Body of pancreas (tissue), 4 donors: ENCODE results near the gene CALCOCO1.

Experiments
- POLR2A ChIP-seq, 3 donors: fragments of 450-650 bp; IDR thresholded peaks; one replicate each; pipeline ENCODE4 v1.6.1; 2016; ENCODE audit warnings: antibody characterized with exemption in 3 of 3, mild to moderate bottlenecking in 2 of 3
- TF ChIP-seq, protein P1 (sequence below), 7 experiments: fragments of 450-650 bp in 4 of 7; fragments of 200-600 bp in 3 of 7; sonication (generic) in 3 of 7; IDR thresholded peaks; one replicate each; pipeline ENCODE4 v1.5.1; 2016 to 2019; ENCODE audit warnings: antibody characterized with exemption in 7 of 7

DNA sequence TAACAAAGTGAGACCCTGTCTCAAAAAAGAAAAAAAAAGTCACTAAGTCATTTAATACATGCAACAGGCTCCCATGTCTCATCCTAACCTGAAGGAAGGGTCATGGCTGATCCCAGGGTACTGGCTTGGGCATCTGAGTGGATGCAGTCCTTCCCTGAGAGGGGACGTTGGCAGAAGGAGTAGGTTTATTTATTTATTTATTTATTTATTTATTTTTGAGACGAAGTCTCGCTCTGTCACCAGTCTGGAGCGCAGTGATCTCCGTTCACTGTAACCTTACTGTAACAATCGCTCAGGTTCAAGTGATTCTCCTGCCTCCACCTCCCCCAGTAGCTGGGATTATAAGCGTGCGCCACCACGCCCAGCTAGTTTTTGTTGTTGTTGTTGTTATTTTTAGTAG lies 7.2 kb upstream of the CALCOCO1 start:
- TF ChIP-seq, protein P1, sequence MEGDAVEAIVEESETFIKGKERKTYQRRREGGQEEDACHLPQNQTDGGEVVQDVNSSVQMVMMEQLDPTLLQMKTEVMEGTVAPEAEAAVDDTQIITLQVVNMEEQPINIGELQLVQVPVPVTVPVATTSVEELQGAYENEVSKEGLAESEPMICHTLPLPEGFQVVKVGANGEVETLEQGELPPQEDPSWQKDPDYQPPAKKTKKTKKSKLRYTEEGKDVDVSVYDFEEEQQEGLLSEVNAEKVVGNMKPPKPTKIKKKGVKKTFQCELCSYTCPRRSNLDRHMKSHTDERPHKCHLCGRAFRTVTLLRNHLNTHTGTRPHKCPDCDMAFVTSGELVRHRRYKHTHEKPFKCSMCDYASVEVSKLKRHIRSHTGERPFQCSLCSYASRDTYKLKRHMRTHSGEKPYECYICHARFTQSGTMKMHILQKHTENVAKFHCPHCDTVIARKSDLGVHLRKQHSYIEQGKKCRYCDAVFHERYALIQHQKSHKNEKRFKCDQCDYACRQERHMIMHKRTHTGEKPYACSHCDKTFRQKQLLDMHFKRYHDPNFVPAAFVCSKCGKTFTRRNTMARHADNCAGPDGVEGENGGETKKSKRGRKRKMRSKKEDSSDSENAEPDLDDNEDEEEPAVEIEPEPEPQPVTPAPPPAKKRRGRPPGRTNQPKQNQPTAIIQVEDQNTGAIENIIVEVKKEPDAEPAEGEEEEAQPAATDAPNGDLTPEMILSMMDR (IDR thresholded peaks at IDR 0.05): no peak
- TF ChIP-seq POLR2A (IDR thresholded peaks at IDR 0.05): no peak
